Peyer's patch (tissue), 4 donors: ENCODE data around the gene PGAP6. TPM values are rescaled to one million over a fixed set of nuclear protein-coding genes. Genes with fewer than 3 reads are reported as not detected.

Experiments used
- DNase-seq, 3 donors: peaks; one replicate each; pipeline ENCODE4 v3.0.0-alpha.2; 2017 to 2019
- H3K27ac ChIP-seq, 4 donors: fragments of 200-600 bp; sonication (generic); one replicate each; pipeline ENCODE4 v1.5.1; 2016 to 2019
- H3K27me3 ChIP-seq, 2 donors: fragments of 200-600 bp; sonication (generic); one replicate each; pipeline ENCODE4 v1.5.1; 2019
- H3K36me3 ChIP-seq, 3 donors: fragments of 200-600 bp; sonication (generic); one replicate each; pipeline ENCODE4 v1.5.1; 2016 to 2019
- H3K4me1 ChIP-seq, 4 donors: fragments of 200-600 bp; sonication (generic); one replicate each; pipeline ENCODE4 v1.5.1; 2016 to 2019
- H3K4me3 ChIP-seq, 4 donors: fragments of 200-600 bp; sonication (generic); 1 replicate in 3 of 4; 2 replicates in 1 of 4; pipeline ENCODE4 v1.5.1; 2016 to 2019; ENCODE audit warnings: mild to moderate bottlenecking in 1 of 4
- H3K9me3 ChIP-seq, 4 donors: fragments of 200-600 bp; sonication (generic); one replicate each; pipeline ENCODE4 v1.5.1; 2016 to 2019; ENCODE audit warnings: mild to moderate bottlenecking in 1 of 4
- CTCF ChIP-seq, 6 experiments: fragments of 450-650 bp in 4 of 6; fragments of 200-600 bp in 2 of 6; sonication (generic) in 1 of 6; IDR thresholded peaks; one replicate each; pipeline ENCODE4 v1.5.1; 2017 to 2019; ENCODE audit warnings: antibody characterized with exemption in 6 of 6, mild to moderate bottlenecking in 3 of 6, moderate library complexity in 1 of 6
- POLR2A ChIP-seq, 2 donors: fragments of 450-650 bp; IDR thresholded peaks; one replicate each; pipeline ENCODE4 v1.5.1; 2017; ENCODE audit warnings: antibody characterized with exemption in 2 of 2, mild to moderate bottlenecking in 2 of 2, moderate library complexity in 2 of 2
- total RNA-seq, 4 donors: library from RNA; depleted of rRNA; stranded (reverse); fragments of >200 nt; gene quantifications; one replicate each; pipeline ENCODE4 v1.1.0, GENCODE V29; 2016

The PGAP6 gene
- total RNA-seq, 4 donors from 2014 or later = 130 to 211 (median 166) TPM

GRCh38 chr16:404971-405486 is 23.3 kb upstream of the PGAP6 start:
- peaks cover 0 to 18% (median 0%) of the 10 kb centered on the region in 4 donors for H3K4me1 ChIP-seq
- H3K9me3 ChIP-seq = no peaks in the 10 kb centered on the region
- no peaks in the 10 kb centered on the region for H3K27me3 ChIP-seq
- no peak overlapping the region for H3K27ac ChIP-seq
- H3K4me3 ChIP-seq = no peak overlapping the region
- H3K36me3 ChIP-seq = peaks cover 0 to 5% (median 0%) of the 10 kb centered on the region in 3 donors
- TF ChIP-seq POLR2A (IDR thresholded peaks at IDR 0.05) (no peak), CTCF (IDR thresholded peaks at IDR 0.05) (no peak)
- no peak for DNase-seq

DNA sequence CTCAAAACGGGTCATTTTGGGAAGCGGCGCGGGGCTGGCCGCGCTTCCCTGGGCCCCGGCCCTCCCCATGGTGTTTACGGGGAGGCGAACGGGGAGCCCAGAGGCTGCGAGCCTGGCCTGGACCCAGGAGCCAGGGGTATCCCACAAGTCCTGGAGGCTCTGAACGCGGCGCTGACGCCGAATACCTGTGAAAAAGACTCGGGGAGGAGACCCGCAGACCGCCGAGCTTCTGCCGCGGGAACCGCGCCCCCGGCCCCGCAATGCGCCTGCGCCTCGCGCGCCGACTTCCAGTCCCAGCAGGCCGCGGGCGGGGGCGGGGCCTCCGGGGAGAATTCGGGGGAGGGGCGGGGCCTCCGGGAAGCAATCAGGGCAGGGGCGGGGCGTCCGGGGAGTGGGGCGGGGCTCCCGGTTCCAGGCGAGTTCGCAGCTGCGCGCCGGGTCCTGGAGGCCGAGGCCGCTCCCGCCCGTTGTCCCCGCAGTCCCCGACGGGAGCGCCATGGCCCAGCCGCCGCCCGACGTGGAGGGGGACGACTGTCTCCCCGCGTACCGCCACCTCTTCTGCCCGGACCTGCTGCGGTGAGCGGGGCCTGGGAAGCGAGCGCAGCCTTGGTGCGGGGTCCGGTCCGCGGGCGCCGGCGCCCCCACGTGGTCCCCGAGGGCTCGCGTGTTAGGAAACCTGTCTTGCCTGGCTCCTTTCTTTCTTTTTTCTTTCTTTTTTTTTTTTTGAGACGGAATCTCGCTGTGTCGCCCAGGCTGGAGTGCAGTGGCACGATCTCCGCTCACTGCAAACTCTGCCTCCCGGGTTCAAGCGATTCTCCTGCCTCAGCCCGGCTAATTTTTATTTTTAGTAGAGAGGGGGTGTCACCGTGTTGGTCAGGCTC is 19.9 kb upstream of the PGAP6 start, which contains the start of gene DECR2:
Gene DECR2 (plus strand): TSS at position 418 of the 881 bp plus-strand sequence. CDS start 79 bp downstream, at position 497.
- TF ChIP-seq POLR2A (IDR thresholded peaks at IDR 0.05) = peak; percentile 59 to 73
- peak in 5 of 6 experiments; percentile 38 to 62 (median 54) for TF ChIP-seq CTCF (IDR thresholded peaks at IDR 0.05)
- H3K4me3 ChIP-seq = peak within 1 kb of the TSS; percentile 74 to 87 (median 82)
- H3K9me3 ChIP-seq = no peaks in the 10 kb centered on the region
- H3K27me3 ChIP-seq = no peaks in the 10 kb centered on the region
- DNase-seq = peak; percentile 98 to 99 (median 99)
- no peaks in the 10 kb centered on the region for H3K36me3 ChIP-seq
- H3K4me1 ChIP-seq = peaks cover 0 to 29% (median 0%) of the 10 kb centered on the region in 4 donors
- peak within 1 kb of the TSS; percentile 74 to 94 (median 88) for H3K27ac ChIP-seq

- H3K36me3 ChIP-seq = no peaks in the 10 kb centered on the region
- peaks cover 0 to 35% (median 0%) of the 10 kb centered on the region in 4 donors for H3K4me1 ChIP-seq
- no peaks in the 10 kb centered on the region for H3K9me3 ChIP-seq
- no peaks in the 10 kb centered on the region for H3K27me3 ChIP-seq
- DNase-seq = no peak
- peak overlapping the region in 1 of 4 donors; percentile 74 for H3K4me3 ChIP-seq
- TF ChIP-seq POLR2A (IDR thresholded peaks at IDR 0.05) (no peak), CTCF (IDR thresholded peaks at IDR 0.05) (no peak)
- peak overlapping the region in 3 of 4 donors; percentile 74 to 89 (median 88) for H3K27ac ChIP-seq
These were observed 18.3 kb upstream of the PGAP6 start for GRCh38 chr16:400061-400591.

DNA sequence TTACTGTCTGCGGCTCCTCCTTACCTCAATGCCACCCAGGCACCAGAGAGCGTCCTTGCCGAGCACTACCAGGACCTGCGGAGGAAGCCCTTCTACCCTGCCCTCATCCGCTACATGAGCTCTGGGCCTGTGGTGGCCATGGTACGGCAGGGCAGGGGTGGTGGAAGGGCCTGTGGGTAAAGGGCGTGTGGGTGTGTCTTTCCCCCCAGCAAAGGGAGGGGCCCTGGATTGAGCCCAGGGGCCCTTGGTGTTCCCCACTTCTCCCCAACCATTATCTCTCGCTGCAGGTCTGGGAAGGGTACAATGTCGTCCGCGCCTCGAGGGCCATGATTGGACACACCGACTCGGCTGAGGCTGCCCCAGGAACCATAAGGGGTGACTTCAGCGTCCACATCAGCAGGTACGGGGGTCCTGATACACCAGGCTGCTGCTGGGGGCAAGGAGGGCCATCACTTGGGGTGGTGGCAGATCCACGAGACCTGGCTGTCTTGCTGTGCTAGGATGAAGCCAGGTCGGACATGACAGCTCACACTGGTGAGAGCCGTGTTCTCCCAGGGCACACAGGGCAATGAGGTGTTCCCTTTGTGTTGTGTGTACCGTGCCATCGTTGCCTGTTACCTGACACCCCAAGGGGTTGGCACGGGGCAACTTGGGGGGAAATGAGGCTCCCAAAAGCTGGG is 17.7 kb upstream of the PGAP6 start:
- peaks cover 0 to 35% (median 0%) of the 10 kb centered on the region in 4 donors for H3K4me1 ChIP-seq
- TF ChIP-seq POLR2A (IDR thresholded peaks at IDR 0.05) = no peak
- TF ChIP-seq CTCF (IDR thresholded peaks at IDR 0.05) = no peak
- peak overlapping the region in 1 of 4 donors; percentile 89 for H3K27ac ChIP-seq

More for the DNA sequence above, 17.7 kb upstream of the PGAP6 start:
- Histone ChIP-seq H3K36me3 (no peaks in the 10 kb centered on the region), H3K27me3 (no peaks in the 10 kb centered on the region), H3K9me3 (no peaks in the 10 kb centered on the region), H3K4me3 (no peak overlapping the region)
- no peak for DNase-seq
